Activated CD8-positive, alpha-beta memory T cell treated with anti-CD3 and anti-CD28 coated beads for 4 hours (primary cell): ENCODE measurements around the gene FAM227B.
"Not testable (repeated sequence)": the region's sequence is repeated elsewhere in the genome, so short reads cannot be mapped to it uniquely, and the experiment has no call there.

Experiments used
- DNase-seq, 2 donors: peaks; one replicate each; pipeline ENCODE4 v3.0.0-alpha.2; 2020; ENCODE audit warnings: low read depth in 2 of 2

Gene FAM227B

DNA sequence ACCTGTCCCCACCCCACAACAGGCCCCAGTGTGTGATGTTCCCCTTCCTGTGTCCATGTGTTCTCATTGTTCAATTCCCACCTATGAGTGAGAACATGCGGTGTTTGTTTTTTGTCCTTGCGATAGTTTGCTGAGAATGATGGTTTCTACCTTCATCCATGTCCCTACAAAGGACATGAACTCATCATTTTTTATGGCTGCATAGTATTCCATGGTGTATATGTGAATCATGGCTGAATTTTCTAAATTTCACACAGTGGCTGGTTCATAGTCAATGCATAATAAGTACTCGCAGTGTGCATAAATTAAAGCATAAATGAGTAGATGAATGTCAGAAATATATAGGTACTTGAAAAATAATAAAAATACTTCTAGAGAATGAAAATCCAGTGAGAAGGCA, 8.4 kb downstream of the FAM227B start:
- DNase-seq = not testable (repeated sequence)

DNA sequence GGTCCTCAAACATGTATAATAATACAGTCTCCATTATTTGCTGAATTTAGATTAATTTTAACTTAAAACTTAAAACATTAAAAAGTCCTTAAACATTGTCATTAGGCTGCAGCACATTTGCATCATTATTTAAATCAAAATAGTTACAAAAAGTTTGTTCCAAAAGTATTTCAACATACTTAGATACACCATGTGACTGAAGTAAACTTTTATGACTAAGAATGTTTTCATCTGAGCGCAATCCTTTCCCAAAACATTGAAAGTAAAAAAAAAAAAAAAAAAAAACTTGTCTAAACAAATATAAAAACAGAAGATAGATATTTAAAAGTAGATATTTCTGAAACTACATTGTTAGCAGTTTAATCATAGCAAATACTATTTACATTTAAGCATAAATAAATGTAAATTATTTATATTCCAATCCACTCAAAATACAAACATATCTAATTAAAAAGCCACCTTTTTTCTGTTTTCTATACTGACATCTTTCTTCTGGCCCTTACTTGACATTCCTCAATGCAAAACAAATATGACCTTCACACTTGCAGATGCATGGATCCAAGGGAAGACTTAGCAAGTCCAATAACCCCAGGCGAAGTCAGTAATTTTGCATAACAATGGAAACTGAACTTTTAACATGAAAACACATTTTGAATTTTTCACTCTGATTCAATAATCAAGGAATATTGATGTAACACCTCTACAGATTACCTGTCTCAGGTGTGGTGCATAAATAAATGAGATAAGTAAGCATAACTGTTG, 10.3 kb downstream of the FAM227B start:
- DNase-seq = no peak

DNA sequence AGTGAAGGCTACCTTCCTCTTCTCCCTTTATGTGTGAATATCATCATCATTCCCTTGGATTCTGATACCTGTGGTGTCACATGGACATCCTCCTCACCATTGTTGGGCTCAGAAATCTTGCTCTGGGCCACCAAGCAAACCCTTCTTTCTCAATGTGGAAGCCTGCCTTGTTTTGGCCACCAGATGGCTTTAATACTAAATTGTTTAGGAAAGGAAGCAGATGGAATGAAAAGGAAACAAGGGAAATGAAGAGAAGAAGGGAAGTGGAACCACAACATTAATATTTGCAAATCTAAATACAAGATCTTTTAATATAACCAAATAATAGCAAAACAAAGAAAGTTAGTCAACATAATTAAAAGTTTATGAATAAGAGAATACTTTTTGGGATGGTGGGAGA, 14.0 kb downstream of the FAM227B start:
- DNase-seq = no peak

DNA sequence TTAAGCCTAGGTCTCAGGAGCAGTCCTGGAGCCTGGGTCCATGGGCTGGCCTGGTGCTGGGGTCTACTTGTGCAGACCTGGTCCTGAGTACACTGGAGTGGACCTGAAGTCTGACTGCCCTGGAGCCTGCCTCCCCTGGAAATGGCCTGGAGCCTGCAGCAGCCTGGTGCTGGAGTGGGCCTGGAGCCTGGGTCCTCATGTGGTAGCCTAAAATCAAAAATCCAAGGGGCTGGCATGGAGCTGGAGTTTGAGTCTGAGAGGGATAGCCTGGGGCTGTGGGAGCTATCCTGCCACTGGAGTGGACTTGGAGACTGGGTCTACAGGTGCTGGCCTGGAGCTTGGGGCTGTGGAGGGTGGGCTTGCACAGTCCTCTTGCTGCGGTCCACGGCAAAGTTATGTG, 15.0 kb downstream of the FAM227B start:
- DNase-seq = no peak

DNA sequence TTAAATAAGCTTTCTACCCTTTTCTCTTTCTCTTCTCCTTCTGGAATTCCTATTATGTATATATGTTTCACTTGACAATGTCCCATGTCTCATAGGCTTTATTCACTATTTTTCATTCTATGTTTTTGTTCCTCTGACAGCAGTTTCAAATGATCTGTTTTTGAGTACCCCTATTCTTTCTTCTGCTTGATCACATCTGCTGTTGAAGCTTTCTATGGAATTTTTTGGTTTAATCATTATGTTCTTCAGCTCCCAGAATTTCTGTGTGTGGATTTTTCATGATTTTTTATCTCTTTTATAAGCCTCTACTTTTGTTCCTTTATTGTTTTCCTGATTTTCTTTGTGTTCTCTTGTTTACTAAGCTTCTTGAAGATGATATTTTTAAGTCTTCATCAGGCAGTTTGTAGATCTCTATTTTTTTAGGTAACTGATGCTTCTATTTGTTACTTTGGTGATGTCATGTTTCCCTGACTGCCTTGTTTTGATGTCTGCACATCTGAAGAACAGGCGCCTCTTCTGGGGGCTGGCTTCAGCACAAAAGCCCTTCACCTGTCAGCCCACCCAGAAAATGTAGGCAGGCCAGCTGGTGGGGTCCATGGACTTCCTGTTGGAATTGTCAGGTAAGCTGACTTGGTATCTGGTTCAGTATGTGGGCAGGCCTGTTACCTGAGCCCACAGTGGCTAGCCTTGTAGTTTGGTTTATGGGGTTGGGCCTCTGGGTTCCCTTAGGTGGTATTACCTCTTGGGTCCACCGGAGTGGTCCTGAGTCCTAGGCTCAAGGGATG, 15.8 kb downstream of the FAM227B start:
- no peak for DNase-seq

DNA sequence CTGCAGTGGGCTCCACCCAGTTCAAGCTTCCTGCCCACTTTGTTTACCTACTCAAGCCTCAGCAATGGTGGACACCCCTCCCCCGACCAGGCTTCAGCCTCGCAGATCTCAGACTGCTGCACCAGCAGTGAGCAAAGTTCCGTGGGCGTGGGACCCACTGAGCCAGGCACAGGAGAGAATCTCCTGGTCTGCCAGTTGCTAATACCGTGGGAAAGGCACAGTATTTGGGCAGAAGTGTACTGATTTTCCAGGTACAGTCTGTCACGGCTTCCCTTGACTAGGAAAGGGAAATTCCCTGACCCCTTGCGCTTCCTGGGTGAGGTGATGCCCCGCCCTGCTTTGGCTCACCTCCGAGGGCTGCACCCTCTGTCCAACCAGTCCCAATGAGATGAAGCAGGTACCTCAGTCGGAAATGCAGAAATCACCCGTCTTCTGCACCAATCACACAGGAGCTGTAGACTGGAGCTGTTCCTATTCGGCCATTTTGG, 27.7 kb downstream of the FAM227B start:
- DNase-seq = not testable (repeated sequence)

DNA sequence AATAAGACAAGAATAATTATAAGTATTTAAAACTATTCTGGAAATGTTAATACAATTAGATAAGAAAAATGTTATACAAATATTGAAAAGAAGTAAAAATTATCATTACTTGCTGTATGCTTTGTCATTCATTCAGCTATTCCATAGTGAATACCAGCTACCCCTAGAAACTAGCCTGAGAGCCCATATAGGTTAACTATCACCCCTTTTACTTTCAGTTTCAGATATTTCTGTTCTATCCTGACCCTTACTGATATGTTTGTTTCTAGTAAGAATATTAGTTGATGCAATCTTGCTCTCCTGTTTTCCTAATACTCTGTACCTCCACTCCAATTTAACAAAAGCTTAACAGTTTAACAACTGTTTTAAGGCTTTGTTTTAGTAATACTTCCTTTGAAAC, 31.6 kb downstream of the FAM227B start:
- DNase-seq = no peak

DNA sequence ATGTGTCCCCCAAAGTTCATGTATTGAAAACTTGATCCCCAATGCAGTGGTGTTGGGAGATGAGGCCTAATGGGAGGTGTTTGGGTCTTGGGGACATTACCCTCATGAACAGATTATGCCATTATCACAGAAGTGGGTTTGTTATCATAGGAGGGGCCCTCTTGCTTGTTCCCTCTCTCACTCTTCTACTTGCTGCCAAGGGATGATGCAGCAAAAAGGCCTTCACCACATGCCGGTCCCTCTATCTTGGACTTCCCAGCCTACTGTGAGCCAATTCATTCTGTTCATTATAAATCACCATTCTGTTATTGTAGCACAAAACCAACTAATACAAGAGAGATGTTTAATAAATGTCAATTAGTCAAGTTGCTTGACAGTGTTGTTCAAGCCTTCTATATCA, 47.2 kb downstream of the FAM227B start:
- DNase-seq = no peak

DNA sequence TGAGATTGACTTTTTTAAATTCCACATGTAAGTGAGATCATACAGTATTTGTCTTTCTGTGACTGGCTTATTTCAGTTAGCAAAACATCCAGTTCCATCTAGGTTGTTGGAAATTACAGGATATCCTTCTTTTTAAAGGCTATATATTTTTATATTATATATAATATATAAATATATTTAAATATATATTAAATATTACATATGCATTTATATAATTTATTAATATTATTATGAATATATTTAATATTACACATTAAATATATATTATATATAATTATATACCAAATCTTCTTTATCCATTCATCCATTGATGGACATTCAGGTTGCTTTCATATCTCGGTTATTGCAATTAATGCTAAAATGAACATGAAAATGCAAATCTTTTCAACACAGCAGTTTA, 49.9 kb downstream of the FAM227B start:
- DNase-seq = no peak

DNA sequence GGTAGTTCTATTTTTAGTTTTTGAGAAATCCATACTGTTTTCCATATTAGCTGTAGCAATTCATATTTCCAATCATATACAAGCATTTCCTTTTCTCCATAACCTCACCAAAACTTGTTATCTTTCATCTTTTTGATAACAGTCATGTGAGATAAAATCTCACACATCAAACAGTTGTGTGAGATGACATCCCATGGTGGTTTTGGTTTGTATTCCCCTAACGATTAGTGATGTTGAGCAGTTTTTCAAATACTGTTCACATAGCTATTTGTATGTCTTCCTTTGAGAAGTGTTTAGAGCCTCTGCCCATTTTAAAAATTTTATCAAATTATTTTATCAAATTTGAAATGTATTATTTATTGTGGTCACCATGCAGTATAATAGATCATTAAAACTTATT, 50.4 kb downstream of the FAM227B start:
- DNase-seq = no peak

DNA sequence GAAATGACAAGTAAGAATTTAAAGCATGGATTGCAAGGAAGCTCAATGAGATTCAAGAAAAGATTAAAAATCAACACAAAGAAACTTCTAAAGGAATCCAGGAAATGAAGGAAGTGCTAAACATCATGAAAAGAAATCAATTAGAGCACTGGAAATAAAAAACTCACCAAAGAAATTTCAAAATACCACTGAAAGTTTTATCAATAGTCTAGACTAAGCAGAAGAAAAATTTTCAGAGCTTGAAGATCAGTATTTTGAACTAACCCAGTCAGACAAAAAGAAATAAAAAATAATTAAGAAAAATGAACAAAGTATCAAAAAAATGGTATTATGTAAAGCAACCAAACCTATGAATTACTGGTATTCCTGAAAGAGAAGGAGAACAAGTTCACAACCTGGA, 60.6 kb downstream of the FAM227B start:
- no peak for DNase-seq

DNA sequence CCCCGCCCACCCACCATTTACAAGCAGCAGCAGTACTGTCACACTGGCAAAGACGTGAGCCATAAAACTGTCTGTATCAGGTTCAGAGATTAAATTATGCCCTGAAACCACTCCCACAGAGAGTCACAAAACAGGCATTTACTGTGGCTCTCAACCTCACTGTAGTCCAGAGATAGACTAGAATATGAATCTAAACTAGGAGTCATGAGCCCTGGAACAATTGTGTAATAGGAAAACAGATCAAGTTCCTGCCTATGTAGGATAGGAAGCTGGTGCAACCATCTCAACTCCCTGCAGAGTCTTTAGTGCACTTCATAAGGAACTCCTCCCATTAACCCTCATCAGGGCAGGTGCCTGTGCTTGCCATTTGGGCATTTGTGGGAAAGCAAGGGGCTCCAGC, 61.7 kb downstream of the FAM227B start:
- no peak for DNase-seq

DNA sequence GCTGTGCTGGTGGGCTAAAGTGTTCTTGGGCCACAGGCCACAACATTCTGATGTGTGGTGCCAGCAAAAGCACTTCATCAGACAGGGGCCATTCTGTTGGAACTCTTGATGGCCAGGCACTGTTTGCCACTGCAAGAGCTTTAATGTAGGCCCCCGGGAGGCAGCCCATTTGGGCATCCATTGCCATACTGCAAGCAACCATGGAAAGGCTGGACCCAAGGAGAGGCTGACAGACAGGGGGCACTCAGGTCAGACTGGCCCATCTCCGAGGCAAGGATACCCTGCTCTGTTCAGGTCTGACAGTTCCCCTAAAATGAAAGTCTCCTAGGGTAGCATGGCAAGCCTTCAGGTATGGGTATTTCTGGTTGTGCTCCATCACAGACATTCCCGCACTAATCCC, 64.2 kb downstream of the FAM227B start:
- DNase-seq = no peak

DNA sequence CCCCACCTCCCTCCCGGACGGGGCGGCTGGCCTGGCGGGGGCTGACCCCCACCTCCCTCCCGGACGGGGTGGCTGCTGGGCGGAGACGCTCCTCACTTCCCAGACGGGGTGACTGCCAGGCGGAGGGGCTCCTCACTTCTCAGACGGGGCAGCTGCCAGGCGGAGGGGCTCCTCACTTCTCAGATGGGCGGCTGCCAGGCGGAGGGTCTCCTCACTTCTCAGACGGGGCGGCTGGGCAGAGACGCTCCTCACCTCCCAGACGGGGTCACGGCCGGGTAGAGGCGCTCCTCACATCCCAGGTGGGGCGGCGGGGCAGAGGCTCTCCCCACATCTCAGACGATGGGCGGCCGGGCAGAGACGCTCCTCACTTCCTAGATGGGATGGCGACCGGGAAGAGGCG, 70.3 kb downstream of the FAM227B start:
- not testable (repeated sequence) for DNase-seq

DNA sequence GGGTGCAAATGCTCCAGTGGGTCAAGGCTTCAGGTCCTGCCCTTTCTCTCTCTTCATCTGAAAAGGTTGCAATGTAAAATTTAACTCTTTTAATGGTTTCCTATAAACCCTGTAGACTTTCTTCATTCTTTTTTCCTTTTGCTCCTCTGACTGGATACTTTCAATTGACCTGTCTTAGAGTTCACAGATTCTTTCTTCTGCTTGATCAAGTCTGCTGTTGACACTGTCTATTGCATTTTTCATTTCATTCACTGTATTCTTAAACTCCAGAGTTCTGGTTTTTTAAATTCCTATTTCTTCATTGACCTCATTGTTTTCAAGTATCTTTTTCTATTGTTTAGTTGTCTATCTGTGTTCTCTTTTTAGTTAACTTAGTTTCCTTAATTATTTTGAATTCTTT, 82.1 kb downstream of the FAM227B start:
- no peak for DNase-seq

DNA sequence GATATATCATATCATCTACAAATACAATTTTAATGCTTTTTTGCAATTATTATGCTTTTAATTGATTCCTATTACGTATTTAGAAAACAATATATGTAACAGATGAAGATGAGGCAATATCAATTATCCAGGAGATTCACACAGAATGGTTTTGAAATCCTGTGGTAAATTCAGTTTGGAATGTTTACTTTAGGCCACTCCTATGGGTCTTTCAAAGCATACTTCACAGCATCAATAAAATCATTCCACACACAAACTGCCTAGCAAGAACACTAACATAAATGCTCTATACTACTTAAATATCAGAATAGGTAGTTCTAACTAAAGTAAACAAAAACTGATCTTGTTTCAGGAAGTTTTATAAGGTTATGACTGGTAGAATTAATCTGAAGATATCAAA, 90.5 kb downstream of the FAM227B start:
- no peak for DNase-seq

DNA sequence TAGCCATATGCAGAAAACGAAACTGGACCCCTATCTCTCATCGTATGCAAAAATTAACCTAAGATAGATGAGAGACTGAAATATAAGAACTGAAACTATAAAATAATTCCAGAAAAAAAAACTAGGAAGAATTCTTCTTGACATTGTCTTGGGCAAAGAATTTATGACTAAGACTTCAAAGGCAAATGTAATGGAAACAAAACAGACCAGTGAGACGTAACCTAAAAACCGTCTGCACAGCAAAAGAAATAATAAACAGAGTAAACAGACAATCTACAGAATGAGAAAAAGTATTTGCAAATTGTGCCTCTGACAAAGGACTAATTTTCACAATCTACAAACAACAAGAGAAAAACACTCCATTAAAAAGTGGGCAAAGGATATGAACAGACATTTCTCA, 92.3 kb downstream of the FAM227B start:
- no peak for DNase-seq

DNA sequence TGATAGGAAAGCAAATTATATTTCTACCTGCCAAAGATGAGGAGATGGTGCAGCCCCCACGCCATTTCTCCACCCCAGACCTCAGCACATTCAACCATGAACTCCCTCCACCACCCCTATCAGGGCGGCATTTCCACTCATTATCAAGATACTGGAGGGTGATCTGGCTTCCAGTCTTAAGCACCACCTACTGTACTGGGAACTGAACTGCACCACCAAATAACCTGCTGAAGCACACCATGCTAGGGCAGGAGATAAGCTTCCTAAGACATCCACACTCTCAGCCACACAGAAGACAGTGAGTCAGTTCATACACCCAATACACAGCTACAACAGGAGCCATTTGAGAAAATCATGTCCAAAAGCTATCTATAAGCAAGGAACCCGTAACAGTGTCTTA, 98.8 kb downstream of the FAM227B start:
- no peak for DNase-seq

DNA sequence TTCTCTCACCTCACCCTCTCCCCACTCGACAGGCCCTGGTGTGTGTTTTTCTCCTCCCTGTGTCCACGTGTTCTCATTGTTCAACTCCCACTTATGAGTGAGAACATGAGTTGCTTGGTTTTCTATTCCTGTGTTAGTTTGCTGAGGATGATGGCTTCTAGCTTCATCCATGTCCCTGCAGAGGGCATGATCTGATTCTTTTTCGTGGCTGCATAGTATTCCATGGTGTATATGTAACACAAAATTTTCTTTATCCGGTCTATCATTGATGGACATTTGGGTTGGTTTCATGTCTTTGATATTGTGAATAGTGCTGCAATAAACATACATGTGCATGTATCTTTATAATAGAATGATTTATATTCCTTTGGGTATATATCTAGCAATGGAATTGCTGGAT, 107.9 kb downstream of the FAM227B start:
- DNase-seq = not testable (repeated sequence)

DNA sequence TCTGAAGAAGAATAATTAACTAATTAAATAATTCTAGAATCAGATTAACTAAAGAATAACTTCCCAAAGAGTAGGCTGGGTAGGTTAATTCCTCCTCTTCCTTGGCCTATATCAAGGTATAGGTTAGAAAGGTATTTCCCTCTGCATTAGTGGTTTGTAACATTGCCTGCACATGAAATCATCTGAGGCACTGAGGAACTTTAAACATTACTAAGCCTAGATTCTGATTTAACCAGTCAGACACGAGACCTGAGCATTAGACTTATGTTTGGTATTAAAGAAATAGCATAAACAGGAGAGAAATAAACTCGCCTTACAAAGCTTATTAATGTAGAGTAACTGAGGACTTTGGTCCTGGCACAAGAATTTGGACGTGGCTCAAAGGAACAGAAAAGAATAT, 113.4 kb downstream of the FAM227B start:
- no peak for DNase-seq

DNA sequence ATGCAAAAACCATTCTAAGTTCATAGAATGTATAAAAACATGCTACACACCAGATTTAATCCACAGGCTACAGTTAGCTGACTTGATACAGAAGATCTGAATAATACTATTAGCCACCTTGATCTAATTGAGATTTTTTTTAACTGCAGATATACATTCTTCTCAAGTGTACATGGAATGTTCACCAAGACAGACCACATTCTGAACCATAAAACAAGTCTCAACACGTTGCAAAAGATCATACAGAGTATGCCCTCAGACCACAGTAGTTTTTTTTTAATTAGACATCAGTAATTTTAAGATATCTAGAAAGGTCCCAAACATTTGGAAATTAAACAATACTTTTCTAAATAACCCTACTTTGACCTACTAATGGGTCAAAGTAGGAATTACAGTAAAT, 114.3 kb downstream of the FAM227B start:
- no peak for DNase-seq

DNA sequence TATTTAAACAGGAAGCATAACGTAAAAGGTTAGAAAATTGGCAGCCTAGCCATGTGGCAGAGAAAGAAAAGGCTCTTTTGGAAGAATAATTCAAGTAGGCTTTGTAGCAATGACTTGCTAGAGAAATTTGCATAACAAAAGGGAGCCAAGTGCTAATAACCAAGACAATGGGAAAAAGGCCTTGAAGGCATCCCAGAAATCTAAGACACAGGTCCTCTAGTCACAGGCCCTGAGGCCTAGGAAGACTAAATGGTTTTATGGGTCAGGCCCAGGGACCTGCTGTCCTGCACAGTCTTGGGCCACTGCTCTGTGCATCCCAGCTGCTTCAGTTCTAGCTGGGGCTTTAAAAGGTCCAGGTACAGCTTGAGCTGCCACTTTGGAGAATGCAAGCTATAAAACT, 119.0 kb downstream of the FAM227B start:
- no peak for DNase-seq
